GM10266 (cell line): ENCODE measurements around the gene RNH1.
A peak's percentile ranks its signal among the peaks of the same experiment; 100 is the strongest.

Experiments used
- DNase-seq: peaks from one replicate; pipeline ENCODE4 v3.0.0; 2012; ENCODE audit errors: extremely low spot score
- TF ChIP-seq, protein P1 (sequence below): IDR thresholded peaks from 2 replicates; pipeline ENCODE4 v1.5.1; 2012; ENCODE audit warnings: mild to moderate bottlenecking, low read depth; ENCODE audit not compliant: control insufficient read depth, insufficient read depth; ENCODE audit errors: missing control alignments

RNH1 gene

GRCh38 chr11:461626-462025 is 45.4 kb downstream of the RNH1 start:
- DNase-seq, result no peak
- TF ChIP-seq, protein P1, sequence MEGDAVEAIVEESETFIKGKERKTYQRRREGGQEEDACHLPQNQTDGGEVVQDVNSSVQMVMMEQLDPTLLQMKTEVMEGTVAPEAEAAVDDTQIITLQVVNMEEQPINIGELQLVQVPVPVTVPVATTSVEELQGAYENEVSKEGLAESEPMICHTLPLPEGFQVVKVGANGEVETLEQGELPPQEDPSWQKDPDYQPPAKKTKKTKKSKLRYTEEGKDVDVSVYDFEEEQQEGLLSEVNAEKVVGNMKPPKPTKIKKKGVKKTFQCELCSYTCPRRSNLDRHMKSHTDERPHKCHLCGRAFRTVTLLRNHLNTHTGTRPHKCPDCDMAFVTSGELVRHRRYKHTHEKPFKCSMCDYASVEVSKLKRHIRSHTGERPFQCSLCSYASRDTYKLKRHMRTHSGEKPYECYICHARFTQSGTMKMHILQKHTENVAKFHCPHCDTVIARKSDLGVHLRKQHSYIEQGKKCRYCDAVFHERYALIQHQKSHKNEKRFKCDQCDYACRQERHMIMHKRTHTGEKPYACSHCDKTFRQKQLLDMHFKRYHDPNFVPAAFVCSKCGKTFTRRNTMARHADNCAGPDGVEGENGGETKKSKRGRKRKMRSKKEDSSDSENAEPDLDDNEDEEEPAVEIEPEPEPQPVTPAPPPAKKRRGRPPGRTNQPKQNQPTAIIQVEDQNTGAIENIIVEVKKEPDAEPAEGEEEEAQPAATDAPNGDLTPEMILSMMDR, result no peak

GRCh38 chr11:460331-461199 is 46.5 kb downstream of the RNH1 start:
- DNase-seq, result no peak
- TF ChIP-seq, protein P1, result no peak

DNA sequence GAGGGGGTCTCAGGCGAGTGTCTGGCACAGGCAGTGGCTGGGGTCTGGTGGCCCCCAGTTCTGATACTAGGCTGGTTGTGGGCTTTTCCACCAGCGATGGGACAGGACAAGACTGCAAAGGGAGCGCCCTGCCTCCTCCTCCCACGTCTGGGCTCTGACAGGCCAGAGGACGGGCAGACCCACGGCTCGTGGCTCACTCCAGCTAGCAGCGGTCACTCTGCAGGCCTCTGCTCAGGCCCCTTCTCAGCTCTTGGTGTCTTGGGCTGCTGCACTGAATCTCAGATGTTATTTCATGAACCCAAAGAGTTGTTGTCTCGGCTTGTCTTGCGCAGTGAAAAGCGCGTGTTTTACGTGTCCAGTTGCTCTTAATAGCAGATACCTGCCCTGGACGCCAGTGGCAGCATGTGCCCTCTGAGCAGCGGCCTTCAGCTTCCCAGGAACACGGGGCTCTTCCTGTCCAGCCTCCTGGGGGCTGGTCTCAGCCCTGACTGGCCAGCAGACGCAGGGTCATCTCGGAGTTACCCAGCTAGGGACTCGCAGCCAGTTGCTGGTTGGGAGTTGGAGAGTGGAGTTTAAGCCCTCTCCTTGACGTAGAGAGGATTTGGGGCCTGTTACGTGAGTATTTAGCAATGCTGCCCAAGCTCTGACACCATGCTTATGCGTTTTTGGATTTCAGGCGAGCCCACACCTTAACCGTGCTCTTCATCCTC is 47.4 kb downstream of the RNH1 start:
- TF ChIP-seq, protein P1, result no peak
- DNase-seq, result no peak

DNA sequence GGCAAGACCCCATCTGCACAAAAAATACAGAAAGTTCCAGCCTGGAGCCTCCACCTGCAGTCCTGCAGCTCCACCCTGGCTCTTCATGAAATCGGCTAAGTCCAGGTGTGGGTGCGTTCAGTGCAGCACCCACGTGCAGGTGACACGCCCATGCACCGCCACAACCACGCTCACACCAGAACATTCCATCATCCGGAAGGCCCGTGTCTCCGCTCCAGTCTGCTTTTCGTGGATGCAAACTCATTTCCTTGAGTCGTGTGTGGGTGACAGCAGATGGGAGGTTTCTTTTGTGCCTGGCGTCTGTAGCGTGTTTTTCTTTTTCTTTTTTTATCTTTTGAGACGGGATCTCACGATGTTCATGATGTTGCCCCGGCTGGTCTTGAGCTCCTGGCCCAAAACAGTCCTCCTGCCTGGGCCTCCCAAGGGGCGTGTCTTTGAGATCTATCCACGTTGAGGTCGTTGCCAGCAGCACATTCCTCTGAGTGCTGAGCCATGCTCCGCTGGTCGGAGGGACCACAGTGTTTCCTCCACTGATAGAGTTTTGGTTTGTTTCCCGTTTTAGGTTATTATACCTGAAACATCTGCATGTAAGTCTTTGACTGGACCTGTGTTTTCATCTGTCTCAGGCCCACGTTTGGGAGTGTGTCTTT is 49.8 kb downstream of the RNH1 start:
- TF ChIP-seq, protein P1, result no peak
- DNase-seq, result no peak

DNA sequence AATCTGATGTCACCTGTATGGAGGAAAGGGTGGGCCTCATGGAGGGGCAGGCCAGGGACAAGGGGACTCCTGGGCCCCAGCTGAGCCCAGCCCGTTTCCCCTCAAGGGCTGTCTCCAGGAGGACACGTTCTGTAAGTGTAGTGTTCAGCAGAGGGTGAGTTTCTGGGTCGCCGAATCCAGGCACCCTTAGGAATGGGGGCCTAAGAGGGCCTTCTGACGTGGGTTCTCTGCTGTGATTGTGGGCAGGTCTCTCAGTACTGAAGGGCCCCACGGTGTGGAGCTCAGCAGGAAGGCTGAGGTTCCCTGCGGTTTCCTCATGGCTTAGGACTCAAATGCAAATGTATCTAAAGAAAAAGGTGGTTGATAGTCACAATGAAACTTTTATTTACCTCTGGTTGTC is 50.5 kb downstream of the RNH1 start:
- TF ChIP-seq, protein P1, result no peak
- peak; percentile 75 for DNase-seq

- TF ChIP-seq, protein P1, result no peak
- no peak for DNase-seq
Observed at GRCh38 chr11:455566-456147, 51.4 kb downstream of the RNH1 start.
